Measurements from ENCODE around the gene CLBA1.

- no peak for TF ChIP-seq CTCF (IDR thresholded peaks at IDR 0.05)
- TF ChIP-seq POLR2A (IDR thresholded peaks at IDR 0.05): no peak
Observed at GRCh38 chr14:104974146-104974541, 11.4 kb upstream of the CLBA1 start.
